Breast epithelium (tissue), 3 donors: Measurements from ENCODE around the gene TSPEAR.

Experiments used
- CTCF ChIP-seq, 3 donors: fragments of 450-650 bp; IDR thresholded peaks; one replicate each; pipeline ENCODE4 v1.5.1; 2016 to 2017; ENCODE audit warnings: antibody characterized with exemption in 3 of 3, mild to moderate bottlenecking in 3 of 3, moderate library complexity in 3 of 3
- POLR2A ChIP-seq: fragments of 450-650 bp; IDR thresholded peaks from one replicate; pipeline ENCODE4 v1.6.1; 2016; ENCODE audit warnings: antibody characterized with exemption, mild to moderate bottlenecking, moderate library complexity
- POLR2AphosphoS5 ChIP-seq, 3 donors: sonication (generic); formaldehyde crosslinking; IDR thresholded peaks; one replicate each; pipeline ENCODE4 v1.6.1; 2017; ENCODE audit warnings: antibody characterized with exemption in 3 of 3

GRCh38 chr21:44756423-44757185, 45.2 kb upstream of the TSPEAR start:
- no peak for TF ChIP-seq POLR2A
- no peak for TF ChIP-seq CTCF (IDR thresholded peaks at IDR 0.05)
- no peak for TF ChIP-seq POLR2AphosphoS5 (IDR thresholded peaks at IDR 0.05)
